GM10847 (cell line): Measurements from ENCODE around the gene LRPAP1.

Experiments used
- POLR2A ChIP-seq: IDR thresholded peaks from 2 replicates; pipeline ENCODE4 v1.6.1; 2011; ENCODE audit not compliant: insufficient read length; ENCODE audit errors: extremely low read depth

The LRPAP1 gene

GRCh38 chr4:3479358-3480101 is 52.7 kb downstream of the LRPAP1 start:
- no peak for TF ChIP-seq POLR2A

- TF ChIP-seq POLR2A: no peak
Observed at GRCh38 chr4:3478446-3479357, 53.5 kb downstream of the LRPAP1 start.

- TF ChIP-seq POLR2A: no peak
Observed at GRCh38 chr4:3477750-3478430, 54.3 kb downstream of the LRPAP1 start.

GRCh38 chr4:3476936-3477749 is 55.1 kb downstream of the LRPAP1 start:
- no peak for TF ChIP-seq POLR2A

- no peak for TF ChIP-seq POLR2A
Observed at GRCh38 chr4:3476341-3476747, 55.9 kb downstream of the LRPAP1 start.

- TF ChIP-seq POLR2A: no peak
Observed at GRCh38 chr4:3475713-3476260, 56.4 kb downstream of the LRPAP1 start.

- no peak for TF ChIP-seq POLR2A
Observed at GRCh38 chr4:3475041-3475712, 57.0 kb downstream of the LRPAP1 start.

GRCh38 chr4:3473996-3474765 is 58.0 kb downstream of the LRPAP1 start:
- no peak for TF ChIP-seq POLR2A

GRCh38 chr4:3473181-3473950 is 58.9 kb downstream of the LRPAP1 start:
- TF ChIP-seq POLR2A: no peak

GRCh38 chr4:3472411-3473141 is 59.6 kb downstream of the LRPAP1 start:
- TF ChIP-seq POLR2A: no peak

- TF ChIP-seq POLR2A: no peak
Observed at GRCh38 chr4:3471886-3472285, 60.3 kb downstream of the LRPAP1 start.
